BE2C (cell line): Measurements from ENCODE around the gene RIN3.

Experiments
- DNase-seq: peaks from one replicate; pipeline ENCODE4 v3.0.0-alpha.2; 2020
- H3K27me3 ChIP-seq: fragments of 250-450 bp; sonication (Bioruptor Pico); 2 replicates; pipeline ENCODE4 v1.5.1; 2020; ENCODE audit warnings: mild to moderate bottlenecking
- H3K36me3 ChIP-seq: fragments of 250-450 bp; sonication (Bioruptor Pico); 2 replicates; pipeline ENCODE4 v1.5.1; 2020; ENCODE audit warnings: mild to moderate bottlenecking
- H3K4me1 ChIP-seq: fragments of 250-450 bp; sonication (Bioruptor Pico); 2 replicates; pipeline ENCODE4 v1.5.1; 2020
- H3K4me3 ChIP-seq: 2 replicates; pipeline ENCODE4 v1.5.1; 2011; ENCODE audit warnings: low read depth, low read length
- H3K9me3 ChIP-seq: fragments of 250-450 bp; sonication (Bioruptor Pico); 2 replicates; pipeline ENCODE4 v1.5.1; 2020
- CTCF ChIP-seq: IDR thresholded peaks from 2 replicates; pipeline ENCODE4 v1.5.1; 2012; ENCODE audit warnings: mild to moderate bottlenecking, low read depth, low read length

The RIN3 gene

DNA sequence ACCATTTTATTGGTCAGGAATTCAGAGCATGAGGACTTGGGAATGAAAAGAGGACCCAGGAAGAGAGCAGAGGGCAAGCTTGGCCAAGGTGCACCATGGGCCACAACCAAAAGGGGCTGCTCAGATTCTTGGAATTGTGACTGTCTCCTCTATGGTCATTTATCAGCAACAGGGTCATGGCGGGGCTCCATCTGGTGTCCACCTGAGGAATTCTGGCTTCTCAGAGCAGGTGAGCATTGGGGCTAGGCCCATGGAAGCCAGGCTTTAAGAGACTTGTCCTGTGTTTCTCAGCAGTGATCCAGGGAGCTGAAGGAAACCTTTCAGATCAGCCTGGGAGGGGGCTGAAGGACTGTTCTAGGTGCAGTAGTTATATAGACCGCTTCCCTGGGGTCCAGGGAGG is 2.6 kb upstream of the RIN3 start:
- Histone ChIP-seq H3K9me3 (no peaks in the 10 kb centered on the region), H3K36me3 (no peaks in the 10 kb centered on the region), H3K4me1 (no peaks in the 10 kb centered on the region), H3K4me3 (no peak overlapping the region), H3K27me3 (peaks cover 37% of the 10 kb centered on the region)
- TF ChIP-seq CTCF = peak; percentile 12; the same call in 1 of the 2 replicates
- no peak for DNase-seq

- Histone ChIP-seq H3K4me3 (no peak overlapping the region), H3K9me3 (no peaks in the 10 kb centered on the region), H3K27me3 (peaks cover 44% of the 10 kb centered on the region), H3K4me1 (no peaks in the 10 kb centered on the region), H3K36me3 (no peaks in the 10 kb centered on the region)
- no peak for DNase-seq
- TF ChIP-seq CTCF = no peak
Measured at GRCh38 chr14:92511453-92512238, 1.9 kb upstream of the RIN3 start.

DNA sequence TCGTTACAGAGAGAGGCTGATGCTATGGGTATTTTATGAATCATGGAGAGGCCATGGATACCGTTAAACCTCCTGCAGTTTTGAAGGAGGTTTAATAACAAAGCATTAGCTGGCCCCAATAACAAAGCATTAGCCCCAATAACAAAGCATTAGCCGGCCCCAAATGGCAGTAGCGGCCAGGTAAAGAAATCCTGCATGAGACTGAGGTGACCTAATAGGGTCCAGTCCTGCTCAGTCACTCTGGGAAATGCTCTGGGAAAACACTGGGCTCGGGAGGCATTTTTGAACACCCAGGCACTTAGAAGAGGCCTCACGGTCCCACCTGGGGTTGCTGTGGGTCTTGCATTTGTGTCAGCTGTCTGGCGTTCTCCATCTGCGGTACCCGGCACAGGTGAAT is 776 bp upstream of the RIN3 start:
- peaks cover 55% of the 10 kb centered on the region for H3K27me3 ChIP-seq
- no peak for DNase-seq
- TF ChIP-seq CTCF = no peak

DNA sequence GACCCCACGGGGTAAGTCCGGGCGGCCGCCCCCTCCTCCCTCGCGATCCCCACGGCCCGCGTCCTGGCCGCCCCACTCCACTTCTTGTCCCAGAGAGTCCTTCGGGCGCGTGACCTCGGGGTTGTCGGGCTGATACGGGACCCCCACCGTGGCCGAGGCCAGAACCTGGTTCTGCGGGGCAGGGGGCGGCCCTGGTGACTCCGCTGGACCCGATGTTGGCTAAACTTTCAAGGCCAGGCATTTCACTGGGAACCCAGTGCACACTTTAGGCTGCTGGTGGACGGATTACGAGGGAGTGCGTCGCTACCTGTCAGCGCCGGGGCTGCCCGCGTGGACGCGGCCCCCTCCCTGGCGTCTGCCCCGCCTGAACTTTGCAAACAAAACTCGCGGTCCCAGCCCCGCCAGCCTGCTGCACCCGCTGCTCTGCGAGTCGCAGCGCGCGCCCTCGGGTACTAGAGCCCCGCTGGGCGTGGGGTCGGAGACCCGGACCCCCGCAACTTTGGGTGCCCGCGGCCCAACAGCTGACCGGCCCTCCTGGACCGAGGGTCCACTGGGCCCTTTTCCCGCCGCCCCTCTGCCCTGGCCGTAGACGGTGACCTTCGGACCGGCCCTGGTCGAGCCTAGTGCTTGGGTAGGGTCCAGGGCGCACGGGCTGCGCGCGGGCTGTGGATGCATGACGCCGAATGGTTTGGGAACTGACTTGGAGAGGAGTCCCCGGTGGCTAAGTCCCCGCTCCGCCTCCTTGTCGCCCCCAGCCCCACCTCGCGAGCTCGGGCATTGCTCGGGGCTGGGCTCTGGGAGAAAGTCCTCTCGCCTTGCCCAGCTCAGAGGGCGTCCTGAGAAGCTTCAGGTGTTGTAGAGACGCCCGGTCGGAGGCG is 624 bp downstream of the RIN3 start:
- H3K4me3 ChIP-seq = no peak overlapping the region
- H3K27me3 ChIP-seq = peaks cover 62% of the 10 kb centered on the region
- no peaks in the 10 kb centered on the region for H3K9me3 ChIP-seq
- H3K4me1 ChIP-seq = no peaks in the 10 kb centered on the region
- no peak for TF ChIP-seq CTCF
- no peak for DNase-seq
- H3K36me3 ChIP-seq = no peaks in the 10 kb centered on the region

More for the DNA sequence above, 776 bp upstream of the RIN3 start:
- no peak overlapping the region for H3K4me3 ChIP-seq
- H3K36me3 ChIP-seq = no peaks in the 10 kb centered on the region
- no peaks in the 10 kb centered on the region for H3K9me3 ChIP-seq
- H3K4me1 ChIP-seq = no peaks in the 10 kb centered on the region

- H3K4me3 ChIP-seq = no peak overlapping the region
- no peaks in the 10 kb centered on the region for H3K36me3 ChIP-seq
- H3K9me3 ChIP-seq = no peaks in the 10 kb centered on the region
- no peak for TF ChIP-seq CTCF
- no peaks in the 10 kb centered on the region for H3K4me1 ChIP-seq
- H3K27me3 ChIP-seq = peaks cover 68% of the 10 kb centered on the region
- DNase-seq = no peak
Measured at GRCh38 chr14:92514844-92515514, 1.4 kb downstream of the RIN3 start.
